CD4-positive, alpha-beta T cell treated with Interleukin-15 for 1 hour (primary cell): ENCODE results near the gene LIM2.

Experiments
- DNase-seq: peaks from one replicate; pipeline ENCODE4 v3.0.0-alpha.2; 2020

LIM2 gene

GRCh38 chr19:51394050-51394836 is 6.5 kb upstream of the LIM2 start:
- DNase-seq: peak; percentile 95

GRCh38 chr19:51392701-51393100 is 4.9 kb upstream of the LIM2 start:
- no peak for DNase-seq

- no peak for DNase-seq
Measured at GRCh38 chr19:51391073-51391611, 3.4 kb upstream of the LIM2 start.

- DNase-seq: no peak
Measured at GRCh38 chr19:51389143-51389542, 1.4 kb upstream of the LIM2 start.

- DNase-seq: no peak
Measured at GRCh38 chr19:51386882-51387520, 773 bp downstream of the LIM2 start.

- no peak for DNase-seq
Measured at GRCh38 chr19:51382004-51382403, 5.8 kb downstream of the LIM2 start.

GRCh38 chr19:51380379-51380778 is 7.4 kb downstream of the LIM2 start:
- DNase-seq: no peak

GRCh38 chr19:51377422-51377821 is 10.4 kb downstream of the LIM2 start:
- DNase-seq: no peak

GRCh38 chr19:51375504-51376221 is 12.1 kb downstream of the LIM2 start:
- no peak for DNase-seq

GRCh38 chr19:51372649-51373504 is 14.9 kb downstream of the LIM2 start, which contains the start of gene NKG7:
Gene NKG7, minus strand, starts transcription at chr19:51372654. Its CDS starts 119 bp downstream, at chr19:51372535.
- peak; percentile 85 for DNase-seq

- DNase-seq: no peak
Measured at GRCh38 chr19:51372021-51372648, 15.6 kb downstream of the LIM2 start.

GRCh38 chr19:51371186-51371690 is 16.5 kb downstream of the LIM2 start:
- no peak for DNase-seq

GRCh38 chr19:51370230-51370629 is 17.5 kb downstream of the LIM2 start:
- DNase-seq: no peak

GRCh38 chr19:51368366-51369282 is 19.1 kb downstream of the LIM2 start, which contains the start of gene CLDND2:
Gene CLDND2, minus strand, starts transcription at chr19:51369003. Its CDS starts 426 bp downstream, at chr19:51368577.
- DNase-seq: no peak

GRCh38 chr19:51367565-51368365 is 20.0 kb downstream of the LIM2 start:
- DNase-seq: peak; percentile 98

- DNase-seq: no peak
Measured at GRCh38 chr19:51367255-51367564, 20.6 kb downstream of the LIM2 start.

GRCh38 chr19:51366389-51367254 is 21.2 kb downstream of the LIM2 start:
- DNase-seq: peak; percentile 96

- DNase-seq: no peak
Measured at GRCh38 chr19:51365965-51366388, 21.8 kb downstream of the LIM2 start, which contains the start of gene ETFB. Gene ETFB, minus strand, starts transcription at chr19:51366388. Its CDS starts 62 bp downstream, at chr19:51366326.
